Stimulated activated CD4-positive, alpha-beta T cell treated with anti-CD3 and anti-CD28 coated beads, TNF-alpha, amount 100 ng/mL, for 24 hours (primary cell): ENCODE results near the gene CCDC144A.
"Not testable (repeated sequence)": the region's sequence is repeated elsewhere in the genome, so short reads cannot be mapped to it uniquely, and the experiment has no call there.

Source experiments
- DNase-seq, 3 experiments: peaks; one replicate each; pipeline ENCODE4 v3.0.0-alpha.2; 2020; ENCODE audit warnings: low read depth in 3 of 3

The CCDC144A gene

DNA sequence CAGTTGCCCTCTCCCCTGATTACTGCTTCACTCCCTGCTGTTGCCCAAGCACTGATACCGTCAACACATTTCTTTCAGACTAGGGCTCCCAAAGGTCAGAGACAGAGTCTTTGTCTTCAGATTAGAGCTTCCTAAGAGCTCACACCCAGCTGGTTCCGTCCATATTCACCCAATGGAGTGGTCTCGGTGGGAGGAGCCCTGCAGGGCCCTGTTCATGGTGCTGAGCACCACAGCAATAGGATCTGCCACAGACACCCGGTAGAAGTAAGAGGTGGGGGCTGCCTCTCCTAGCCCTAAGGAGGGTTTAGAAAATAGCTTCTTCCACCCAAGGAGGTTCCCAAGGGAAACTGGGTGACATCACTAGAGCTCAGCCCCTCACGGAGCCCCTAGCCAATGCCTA, 128.3 kb downstream of the CCDC144A start:
- no peak for DNase-seq

DNA sequence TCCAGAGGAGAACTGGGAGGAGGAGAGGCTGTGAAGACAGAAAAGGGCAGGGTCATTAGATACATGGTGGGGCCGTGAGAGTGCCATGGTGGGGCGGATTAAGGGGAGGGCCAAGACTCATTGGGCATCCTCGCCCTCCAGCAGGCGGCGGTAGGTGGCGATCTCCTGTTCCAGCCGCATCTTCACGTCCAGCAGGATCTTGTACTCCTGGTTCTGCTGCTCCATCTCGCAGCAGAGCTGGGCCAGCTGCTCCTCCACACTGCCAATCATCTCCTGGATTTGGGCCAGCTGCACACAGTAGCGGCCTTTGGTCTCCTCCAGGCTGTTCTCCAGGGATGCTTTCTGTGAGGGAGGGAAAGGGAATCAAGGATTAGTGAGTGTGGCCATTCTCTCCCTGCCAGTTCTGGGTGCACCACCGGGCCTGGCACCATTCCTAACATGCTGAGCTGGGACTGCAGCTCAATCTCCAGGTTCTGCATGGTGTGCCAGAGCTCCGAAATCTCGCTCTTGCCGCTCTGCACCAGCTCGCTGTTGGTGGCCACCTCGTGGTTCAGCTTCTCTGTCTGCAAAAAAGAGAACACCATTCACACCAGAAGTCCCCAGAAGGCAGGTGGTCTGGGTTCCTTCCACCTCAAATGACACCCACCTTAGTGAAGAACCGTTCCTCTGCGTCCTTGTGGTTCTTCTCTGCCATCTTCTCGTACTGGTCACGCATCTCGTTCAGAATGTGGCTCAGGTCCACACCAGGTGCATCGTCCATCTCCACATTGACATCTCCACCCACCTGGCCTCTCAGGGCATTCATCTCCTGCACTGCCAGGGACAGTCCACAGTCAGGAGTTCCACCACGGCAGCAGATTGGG, 129.0 kb downstream of the CCDC144A start:
- DNase-seq: no peak

GRCh38 chr17:16820161-16820877, 130.3 kb downstream of the CCDC144A start:
- DNase-seq: no peak

- no peak for DNase-seq
These were observed 131.0 kb downstream of the CCDC144A start for GRCh38 chr17:16820979-16821543.

DNA sequence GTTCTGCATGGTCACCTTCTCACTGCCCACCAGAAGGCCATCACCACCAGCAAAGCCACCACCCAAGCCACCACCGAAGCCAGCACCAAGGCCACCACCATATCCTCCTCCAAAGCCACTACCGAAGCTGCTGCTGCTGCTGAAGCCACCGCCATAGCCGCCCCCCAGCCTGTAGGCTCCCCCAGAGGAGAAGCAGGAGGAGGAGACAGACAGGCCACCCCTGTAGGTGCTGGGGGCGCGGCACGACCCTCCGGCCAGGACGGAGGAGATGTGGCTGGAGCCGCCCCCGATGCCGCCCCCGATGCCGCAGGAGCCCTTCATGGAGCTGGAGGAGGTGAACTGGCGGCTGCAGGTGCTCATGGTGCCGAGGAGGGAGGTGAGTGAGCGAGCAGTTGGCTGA, 132.1 kb downstream of the CCDC144A start:
- DNase-seq: not testable (repeated sequence)

DNA sequence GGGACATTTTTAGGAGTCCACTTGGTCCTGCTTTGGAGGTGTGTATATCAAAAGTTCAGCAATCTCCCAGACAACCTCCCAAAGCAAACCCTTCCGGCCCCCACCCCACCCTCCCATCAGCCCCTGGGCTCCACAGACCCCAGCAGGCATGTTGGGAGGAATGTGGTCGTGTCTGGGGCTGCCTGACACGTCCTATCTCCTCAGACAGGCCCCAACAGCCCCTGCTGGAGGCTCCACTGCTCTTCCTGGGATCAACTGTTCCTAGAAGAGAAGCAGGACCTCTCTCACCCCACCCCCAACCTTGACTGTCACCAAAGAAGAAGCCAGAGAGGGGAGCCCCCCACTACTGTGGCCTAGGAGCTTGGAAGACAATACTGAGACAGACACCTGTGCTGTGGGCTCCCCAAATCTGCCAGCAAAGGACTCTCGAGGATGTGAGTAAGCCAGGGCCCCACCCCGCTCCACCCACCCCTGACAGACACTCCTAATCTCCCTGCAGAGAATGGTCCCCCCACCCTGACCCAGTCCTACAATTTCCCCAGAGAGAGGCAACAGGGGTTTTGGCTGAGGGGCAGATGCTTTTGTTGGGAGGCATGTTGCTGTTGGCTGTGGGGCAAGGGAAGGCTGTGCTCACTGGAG, 133.8 kb downstream of the CCDC144A start:
- DNase-seq: not testable (repeated sequence)
